Stimulated activated CD4-positive, alpha-beta T cell treated with anti-CD3 and anti-CD28 coated beads, Interleukin-1b, Interleukin-23, amount 100 ng/mL, for 1 hour (primary cell): ENCODE measurements around the gene OR5A1.
"Not testable (repeated sequence)": the region's sequence is repeated elsewhere in the genome, so short reads cannot be mapped to it uniquely, and the experiment has no call there.

ENCODE experiments used
- DNase-seq, 2 donors: peaks; one replicate each; pipeline ENCODE4 v3.0.0-alpha.2; 2020; ENCODE audit warnings: low read depth in 2 of 2

The OR5A1 gene

GRCh38 chr11:59436169-59436568 lies at the start of gene OR5A1:
TSS of gene OR5A1 (plus strand) at chr11:59436469. CDS start at chr11:59443169, 6,700 bp downstream.
- no peak for DNase-seq

- no peak for DNase-seq
These were observed 42.1 kb upstream of the OR5A1 start for GRCh38 chr11:59394186-59394585.

- no peak for DNase-seq
These were observed 35.6 kb upstream of the OR5A1 start for GRCh38 chr11:59400461-59401261.

- DNase-seq: no peak
These were observed 35.1 kb upstream of the OR5A1 start for GRCh38 chr11:59401262-59401552.

- DNase-seq: no peak
These were observed 32.7 kb upstream of the OR5A1 start for GRCh38 chr11:59403546-59403945.

GRCh38 chr11:59413646-59414045 lies 22.6 kb upstream of the OR5A1 start:
- no peak for DNase-seq

- no peak for DNase-seq
These were observed 21.2 kb upstream of the OR5A1 start for GRCh38 chr11:59415111-59415510.

- DNase-seq: no peak
These were observed 19.7 kb upstream of the OR5A1 start for GRCh38 chr11:59416613-59417012.

GRCh38 chr11:59417023-59417422 lies 19.2 kb upstream of the OR5A1 start:
- no peak for DNase-seq

- DNase-seq: no peak
These were observed 18.1 kb upstream of the OR5A1 start for GRCh38 chr11:59418156-59418555.

GRCh38 chr11:59423835-59424234 lies 12.4 kb upstream of the OR5A1 start:
- DNase-seq: no peak

GRCh38 chr11:59425131-59425530 lies 11.1 kb upstream of the OR5A1 start:
- no peak for DNase-seq

GRCh38 chr11:59426361-59427067 lies 9.8 kb upstream of the OR5A1 start, which contains the start of gene OR5A2:
TSS of gene OR5A2 (minus strand) at chr11:59426413. CDS start at chr11:59422953, 3,460 bp downstream.
- no peak for DNase-seq

- no peak for DNase-seq
These were observed 9.2 kb upstream of the OR5A1 start for GRCh38 chr11:59427068-59427382.

GRCh38 chr11:59429924-59430516 lies 6.2 kb upstream of the OR5A1 start:
- DNase-seq: peak in 1 of 2 donors; percentile 7

GRCh38 chr11:59437770-59438169 lies 1.5 kb downstream of the OR5A1 start:
- DNase-seq: no peak

GRCh38 chr11:59445624-59446023 lies 9.4 kb downstream of the OR5A1 start:
- DNase-seq: not testable (repeated sequence)

GRCh38 chr11:59448484-59448883 lies 12.2 kb downstream of the OR5A1 start:
- no peak for DNase-seq

- DNase-seq: no peak
These were observed 20.4 kb downstream of the OR5A1 start, which contains the start of gene OR4D6 for GRCh38 chr11:59456661-59457060. TSS of gene OR4D6 (plus strand) at chr11:59456961. CDS start at chr11:59456961, 0 bp downstream.

- DNase-seq: no peak
These were observed 23.6 kb downstream of the OR5A1 start for GRCh38 chr11:59459916-59460315.

GRCh38 chr11:59463190-59463641 lies 26.9 kb downstream of the OR5A1 start:
- no peak for DNase-seq

GRCh38 chr11:59473015-59473414 lies 36.7 kb downstream of the OR5A1 start, which contains the start of gene OR4D10:
TSS of gene OR4D10 (plus strand) at chr11:59473315. CDS start at chr11:59477430, 4,115 bp downstream.
- no peak for DNase-seq

GRCh38 chr11:59475176-59475575 lies 38.9 kb downstream of the OR5A1 start:
- DNase-seq: no peak
